ENCODE results near the gene IRAK2.
"Not testable (repeated sequence)": the region's sequence is repeated elsewhere in the genome, so short reads cannot be mapped to it uniquely, and the experiment has no call there.

Gene IRAK2

GRCh38 chr3:10253731-10254130 is 89.0 kb downstream of the IRAK2 start:
- H3K4me1 Mint-ChIP-seq (ENCODE audit: low read depth): peaks cover 65% of the 10 kb centered on the region
- no peak overlapping the region for H3K4me3 Mint-ChIP-seq
- peak overlapping the region; percentile 7 for H3K27ac Mint-ChIP-seq
- H3K36me3 Mint-ChIP-seq (ENCODE audit: low read depth): peaks cover 89% of the 10 kb centered on the region
- no peaks in the 10 kb centered on the region for H3K27me3 Mint-ChIP-seq
- no peaks in the 10 kb centered on the region for H3K9me3 Mint-ChIP-seq
- intact Hi-C loops (cut with micrococcal nuclease): no loop called here

GRCh38 chr3:10255835-10256234 is 91.1 kb downstream of the IRAK2 start:
- Mint-ChIP-seq H3K9me3 (no peaks in the 10 kb centered on the region), H3K27me3 (no peaks in the 10 kb centered on the region), H3K27ac (peak overlapping the region; percentile 7), H3K36me3 (ENCODE audit: low read depth) (peaks cover 92% of the 10 kb centered on the region), H3K4me3 (no peak overlapping the region), H3K4me1 (ENCODE audit: low read depth) (peaks cover 58% of the 10 kb centered on the region)
- intact Hi-C loops (cut with micrococcal nuclease): no loop called here

DNA sequence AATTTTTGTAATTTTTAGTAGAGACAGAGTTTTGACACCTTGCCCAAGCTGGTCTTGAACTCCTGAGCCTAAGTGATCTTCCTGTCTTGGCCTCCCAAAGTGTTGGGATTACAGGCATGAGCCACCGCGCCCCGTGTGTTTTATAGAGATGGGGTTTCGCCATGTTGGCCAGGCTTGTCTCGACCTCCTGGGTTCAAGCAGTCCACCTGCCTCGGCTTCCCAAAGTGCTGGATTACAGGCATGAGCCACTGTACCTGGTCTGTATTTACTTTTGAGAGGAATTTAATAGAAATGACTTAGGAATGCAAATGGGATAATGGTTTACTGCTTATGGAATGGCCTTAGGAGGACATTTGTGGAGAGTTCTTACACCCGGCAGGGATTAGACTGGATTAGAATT is 94.3 kb downstream of the IRAK2 start:
- Mint-ChIP-seq H3K4me3 (no peak overlapping the region), H3K27ac (no peak overlapping the region), H3K4me1 (ENCODE audit: low read depth) (peaks cover 64% of the 10 kb centered on the region), H3K36me3 (ENCODE audit: low read depth) (peaks cover 93% of the 10 kb centered on the region), H3K27me3 (no peaks in the 10 kb centered on the region), H3K9me3 (no peaks in the 10 kb centered on the region)
- intact Hi-C loops (cut with micrococcal nuclease): no loop called here

DNA sequence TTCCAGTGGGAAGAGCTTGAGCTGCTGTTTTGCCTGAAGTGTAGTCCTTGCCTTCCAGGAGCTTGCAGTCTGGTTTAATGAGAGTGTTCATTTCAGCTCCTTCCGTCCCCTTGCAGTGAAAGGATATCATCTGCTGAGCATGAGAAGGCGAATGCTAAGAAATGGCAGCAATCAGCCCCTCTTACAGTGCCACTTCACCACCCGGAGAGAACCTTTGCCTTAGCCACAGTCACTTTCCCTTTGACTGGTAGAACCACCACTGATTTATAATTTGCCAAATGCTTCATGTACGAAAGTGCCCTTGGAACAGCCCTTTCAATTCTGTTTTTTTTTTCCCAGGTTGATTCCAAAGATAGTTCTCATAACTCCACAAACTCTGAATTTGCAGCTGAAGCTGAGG is 95.1 kb downstream of the IRAK2 start:
- Mint-ChIP-seq H3K27me3 (no peaks in the 10 kb centered on the region), H3K4me1 (ENCODE audit: low read depth) (peaks cover 61% of the 10 kb centered on the region), H3K36me3 (ENCODE audit: low read depth) (peaks cover 93% of the 10 kb centered on the region), H3K4me3 (no peak overlapping the region), H3K27ac (no peak overlapping the region), H3K9me3 (no peaks in the 10 kb centered on the region)
- intact Hi-C loops (cut with micrococcal nuclease): no loop called here

- Mint-ChIP-seq H3K27me3 (no peaks in the 10 kb centered on the region), H3K4me1 (ENCODE audit: low read depth) (peaks cover 57% of the 10 kb centered on the region), H3K9me3 (no peaks in the 10 kb centered on the region), H3K4me3 (no peak overlapping the region), H3K36me3 (ENCODE audit: low read depth) (peaks cover 93% of the 10 kb centered on the region), H3K27ac (no peak overlapping the region)
- intact Hi-C loops (cut with micrococcal nuclease): no loop called here
Measured at GRCh38 chr3:10260211-10260701, 95.5 kb downstream of the IRAK2 start.

- H3K4me1 Mint-ChIP-seq (ENCODE audit: low read depth): peaks cover 45% of the 10 kb centered on the region
- no peaks in the 10 kb centered on the region for H3K27me3 Mint-ChIP-seq
- H3K27ac Mint-ChIP-seq: peak overlapping the region; percentile 30
- no peaks in the 10 kb centered on the region for H3K9me3 Mint-ChIP-seq
- no peak overlapping the region for H3K4me3 Mint-ChIP-seq
- peaks cover 93% of the 10 kb centered on the region for H3K36me3 Mint-ChIP-seq (ENCODE audit: low read depth)
- intact Hi-C loops (cut with micrococcal nuclease): no loop called here
Measured at GRCh38 chr3:10262027-10262426, 97.3 kb downstream of the IRAK2 start.

DNA sequence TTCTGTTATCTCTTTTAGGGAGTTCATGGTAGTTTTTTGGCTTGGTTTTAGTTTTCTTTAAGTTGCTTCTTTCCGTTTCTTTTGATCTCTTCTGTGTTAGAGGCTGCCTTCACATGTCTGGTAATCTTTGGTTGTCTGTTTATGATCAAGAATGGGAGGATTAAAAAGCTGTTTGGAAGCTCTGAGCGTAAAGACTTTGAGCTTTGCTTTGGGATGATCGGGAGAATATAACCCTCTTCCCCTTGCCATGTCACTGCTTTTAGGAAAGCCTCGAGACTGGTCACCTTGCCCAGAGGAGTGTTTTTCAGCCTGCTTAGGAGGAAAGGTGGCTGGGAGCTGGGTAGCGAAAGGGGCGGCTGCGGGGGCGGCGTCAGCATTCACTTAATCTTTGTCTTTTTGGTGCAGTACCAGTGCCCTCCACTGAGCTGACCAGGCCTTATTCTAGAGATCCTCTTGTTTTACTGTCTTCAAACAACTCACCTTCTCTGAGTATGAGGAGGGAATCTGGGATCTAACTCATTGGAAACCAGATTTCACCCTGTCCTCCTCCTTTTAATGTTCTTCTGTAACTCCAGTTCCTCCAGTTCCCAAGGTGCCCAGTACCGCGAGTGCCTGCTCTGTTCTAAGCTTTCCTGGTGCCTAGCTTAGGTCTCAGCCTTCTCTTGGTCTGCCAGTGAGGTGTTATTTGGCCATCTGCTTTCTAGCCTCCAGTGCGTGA is 99.1 kb downstream of the IRAK2 start:
- H3K4me1 Mint-ChIP-seq (ENCODE audit: low read depth): peaks cover 51% of the 10 kb centered on the region
- no peak overlapping the region for H3K4me3 Mint-ChIP-seq
- H3K36me3 Mint-ChIP-seq (ENCODE audit: low read depth): peaks cover 97% of the 10 kb centered on the region
- intact Hi-C loops (cut with micrococcal nuclease): no loop called here
- H3K27ac Mint-ChIP-seq: no peak overlapping the region
- H3K9me3 Mint-ChIP-seq: no peaks in the 10 kb centered on the region
- H3K27me3 Mint-ChIP-seq: no peaks in the 10 kb centered on the region

DNA sequence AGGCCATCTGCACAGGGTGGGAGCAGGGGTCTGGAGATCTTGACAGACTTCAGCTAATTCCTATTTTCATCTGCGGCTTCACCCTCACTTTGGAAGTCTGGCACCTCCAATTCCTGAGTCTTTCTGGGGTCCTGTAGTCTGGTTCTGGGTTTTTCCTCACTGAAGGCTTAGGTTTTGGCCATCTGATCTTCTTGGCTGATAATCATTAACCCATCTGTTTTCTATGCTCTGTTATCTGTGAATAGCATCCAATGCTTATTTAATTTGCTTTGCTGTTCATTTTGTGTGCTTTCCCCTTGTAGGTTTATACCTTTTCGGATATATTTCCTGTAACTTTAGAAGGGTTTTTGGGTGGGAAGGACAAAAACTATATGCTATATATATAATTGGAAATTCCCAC is 101.1 kb downstream of the IRAK2 start:
- no peaks in the 10 kb centered on the region for H3K9me3 Mint-ChIP-seq
- no peaks in the 10 kb centered on the region for H3K27me3 Mint-ChIP-seq
- peaks cover 39% of the 10 kb centered on the region for H3K4me1 Mint-ChIP-seq (ENCODE audit: low read depth)
- H3K36me3 Mint-ChIP-seq (ENCODE audit: low read depth): peaks cover 97% of the 10 kb centered on the region
- no peak overlapping the region for H3K4me3 Mint-ChIP-seq
- no peak overlapping the region for H3K27ac Mint-ChIP-seq
- intact Hi-C loops (cut with micrococcal nuclease): no loop called here

DNA sequence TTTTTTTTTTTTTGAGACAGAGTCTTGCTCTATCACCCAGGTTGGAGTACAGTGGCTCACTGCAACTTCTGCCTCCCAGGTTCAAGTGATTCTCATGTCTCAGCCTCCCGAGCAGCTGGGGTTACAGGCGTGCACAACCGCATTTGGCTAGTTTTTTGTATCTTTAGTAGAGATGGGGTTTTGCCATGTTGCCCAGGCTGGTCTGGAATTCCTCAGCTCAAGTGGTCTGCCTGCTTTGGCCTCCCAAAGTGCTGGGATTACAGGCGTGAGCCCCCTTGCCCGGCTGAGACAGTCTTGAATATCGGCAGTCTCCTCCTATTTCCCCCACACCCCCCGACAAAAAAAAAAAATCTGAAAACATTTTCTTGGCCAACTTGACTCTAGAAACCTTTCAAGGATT is 102.2 kb downstream of the IRAK2 start:
- H3K27ac Mint-ChIP-seq; H3K9me3 Mint-ChIP-seq; H3K4me3 Mint-ChIP-seq; H3K27me3 Mint-ChIP-seq; intact Hi-C loops (cut with micrococcal nuclease): not testable (repeated sequence)
- Mint-ChIP-seq H3K36me3 (ENCODE audit: low read depth) (peaks cover 97% of the 10 kb centered on the region), H3K4me1 (ENCODE audit: low read depth) (peaks cover 28% of the 10 kb centered on the region)

DNA sequence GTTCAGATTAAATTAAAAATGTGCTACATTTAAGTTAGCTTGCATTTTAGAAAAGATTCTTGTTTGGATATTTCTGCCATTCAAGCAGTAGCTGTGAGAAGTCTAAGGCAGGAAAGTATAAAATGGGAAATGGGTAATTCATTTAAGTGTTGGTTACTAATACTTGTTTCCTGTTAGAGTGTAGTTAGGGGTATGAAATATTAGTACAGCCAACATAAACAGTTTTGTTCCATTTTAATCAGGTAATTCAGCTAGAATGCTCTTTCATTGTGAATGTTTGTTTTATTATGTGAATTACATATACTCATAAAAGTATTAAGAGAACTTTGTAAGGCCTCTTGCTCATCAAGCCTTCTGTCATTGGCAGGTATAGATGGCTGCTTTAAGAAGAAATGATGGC is 103.4 kb downstream of the IRAK2 start:
- Mint-ChIP-seq H3K27me3 (no peaks in the 10 kb centered on the region), H3K4me1 (ENCODE audit: low read depth) (peaks cover 29% of the 10 kb centered on the region), H3K4me3 (no peak overlapping the region), H3K36me3 (ENCODE audit: low read depth) (peaks cover 97% of the 10 kb centered on the region), H3K27ac (no peak overlapping the region), H3K9me3 (no peaks in the 10 kb centered on the region)
- intact Hi-C loops (cut with micrococcal nuclease): no loop called here

- intact Hi-C loops (cut with micrococcal nuclease): no loop called here
- Mint-ChIP-seq H3K36me3 (ENCODE audit: low read depth) (peaks cover 94% of the 10 kb centered on the region), H3K9me3 (no peaks in the 10 kb centered on the region), H3K4me3 (no peak overlapping the region), H3K27me3 (no peaks in the 10 kb centered on the region), H3K27ac (no peak overlapping the region), H3K4me1 (ENCODE audit: low read depth) (peaks cover 29% of the 10 kb centered on the region)
Measured at GRCh38 chr3:10268930-10269329, 104.2 kb downstream of the IRAK2 start.

- Mint-ChIP-seq H3K4me3 (no peak overlapping the region), H3K9me3 (no peaks in the 10 kb centered on the region), H3K27me3 (no peaks in the 10 kb centered on the region), H3K4me1 (ENCODE audit: low read depth) (peaks cover 29% of the 10 kb centered on the region), H3K36me3 (ENCODE audit: low read depth) (peaks cover 89% of the 10 kb centered on the region), H3K27ac (no peak overlapping the region)
- intact Hi-C loops (cut with micrococcal nuclease): no loop called here
Measured at GRCh38 chr3:10269443-10269842, 104.7 kb downstream of the IRAK2 start.

GRCh38 chr3:10272476-10272875 is 107.8 kb downstream of the IRAK2 start:
- H3K9me3 Mint-ChIP-seq; H3K4me3 Mint-ChIP-seq; H3K27me3 Mint-ChIP-seq; intact Hi-C loops (cut with micrococcal nuclease); H3K27ac Mint-ChIP-seq: not testable (repeated sequence)
- Mint-ChIP-seq H3K4me1 (ENCODE audit: low read depth) (peaks cover 23% of the 10 kb centered on the region), H3K36me3 (ENCODE audit: low read depth) (peaks cover 84% of the 10 kb centered on the region)

- H3K27me3 Mint-ChIP-seq: no peaks in the 10 kb centered on the region
- no peaks in the 10 kb centered on the region for H3K9me3 Mint-ChIP-seq
- H3K27ac Mint-ChIP-seq: peak overlapping the region; percentile 17
- intact Hi-C loops (cut with micrococcal nuclease): no loop called here
- peaks cover 85% of the 10 kb centered on the region for H3K36me3 Mint-ChIP-seq (ENCODE audit: low read depth)
- no peak overlapping the region for H3K4me3 Mint-ChIP-seq
- peaks cover 22% of the 10 kb centered on the region for H3K4me1 Mint-ChIP-seq (ENCODE audit: low read depth)
Measured at GRCh38 chr3:10272977-10273376, 108.3 kb downstream of the IRAK2 start.

DNA sequence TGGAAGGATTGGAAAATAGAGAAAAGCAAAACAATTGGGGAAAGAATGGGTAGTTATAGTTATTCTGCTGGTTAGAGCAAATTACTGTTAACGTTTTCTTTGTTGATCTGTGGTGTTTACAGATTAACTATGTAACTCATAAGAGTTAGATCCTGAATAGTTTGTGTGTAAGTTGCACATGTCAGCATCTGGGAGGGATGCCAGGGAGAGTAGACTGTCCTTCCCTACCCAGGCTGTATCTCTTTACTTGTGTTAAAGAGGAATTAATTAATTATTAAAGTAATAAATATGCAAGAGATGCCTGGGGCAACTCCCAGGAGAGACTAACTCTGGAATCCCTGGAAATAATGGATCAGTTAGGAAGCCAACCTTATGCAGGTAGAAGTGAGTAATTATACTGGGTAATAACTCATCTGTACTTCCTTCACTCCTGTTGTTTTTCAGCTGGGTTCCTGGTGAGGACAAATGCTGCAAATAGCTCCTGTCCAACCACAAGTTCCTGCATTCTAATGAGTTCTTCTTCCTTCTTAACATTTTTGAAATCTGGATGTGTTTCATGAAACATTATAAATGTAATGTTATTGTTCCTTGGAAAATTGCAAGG is 109.1 kb downstream of the IRAK2 start:
- Mint-ChIP-seq H3K27me3 (no peaks in the 10 kb centered on the region), H3K36me3 (ENCODE audit: low read depth) (peaks cover 87% of the 10 kb centered on the region), H3K4me1 (ENCODE audit: low read depth) (peaks cover 29% of the 10 kb centered on the region), H3K9me3 (no peaks in the 10 kb centered on the region), H3K4me3 (no peak overlapping the region), H3K27ac (no peak overlapping the region)
- intact Hi-C loops (cut with micrococcal nuclease): no loop called here
